HG02678 (cell line): ENCODE measurements around the gene CHN1.

Source experiments
- ATAC-seq: cut with Tn5 transposase; IDR thresholded peaks from one replicate; pipeline ENCODE4 v1.9.1; 2021; ENCODE audit warnings: mild to moderate bottlenecking, moderate library complexity; ENCODE audit not compliant: unreplicated experiment

Gene CHN1

GRCh38 chr2:175004980-175005732 is at the start of gene CHN1:
Gene CHN1, minus strand, starts transcription at chr2:175005381. Its CDS starts 469 bp downstream, at chr2:175004912.
- peak; percentile 82 for ATAC-seq

DNA sequence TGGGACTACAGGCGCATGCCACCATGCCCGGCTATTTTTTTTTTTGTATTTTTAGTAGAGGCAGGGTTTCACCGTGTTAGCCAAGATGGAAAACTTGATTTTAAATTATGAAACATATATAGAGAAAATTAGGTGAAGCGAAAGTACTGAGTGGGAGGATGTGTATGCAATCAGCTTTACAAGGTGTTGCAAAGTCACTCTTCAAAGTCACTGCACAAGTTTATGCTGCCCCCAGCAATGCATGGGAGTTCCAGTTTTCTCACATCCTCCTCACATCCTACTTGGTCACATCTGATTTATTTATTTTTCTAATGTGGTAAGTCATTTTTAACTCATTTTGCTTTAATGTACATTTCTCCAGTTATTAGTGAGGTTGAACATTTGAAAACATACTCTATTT is 49.2 kb upstream of the CHN1 start:
- ATAC-seq = no peak

- ATAC-seq = no peak
Measured at GRCh38 chr2:175049661-175050060, 44.5 kb upstream of the CHN1 start.

DNA sequence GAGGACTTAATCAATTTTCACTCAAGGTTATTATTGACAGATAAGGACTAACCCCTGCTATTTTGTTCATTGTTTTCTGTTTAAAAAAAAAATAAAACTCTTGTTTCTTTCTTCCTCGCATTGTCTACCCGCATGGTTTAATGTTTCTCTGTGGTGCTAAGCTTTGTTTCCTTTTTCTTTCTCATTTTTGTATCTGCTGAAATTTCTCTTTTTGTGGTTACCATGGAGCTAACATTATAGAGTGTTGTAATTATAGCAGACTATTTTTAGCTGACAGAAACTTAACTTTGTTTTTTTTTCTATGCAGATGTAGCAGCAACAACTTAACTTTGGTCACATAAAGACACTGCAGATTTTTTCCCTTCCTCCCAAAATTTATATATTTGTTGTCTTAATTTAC is 43.1 kb upstream of the CHN1 start:
- no peak for ATAC-seq

- ATAC-seq = no peak
Measured at GRCh38 chr2:175039490-175039889, 34.3 kb upstream of the CHN1 start.

- ATAC-seq = no peak
Measured at GRCh38 chr2:175039031-175039430, 33.9 kb upstream of the CHN1 start.

DNA sequence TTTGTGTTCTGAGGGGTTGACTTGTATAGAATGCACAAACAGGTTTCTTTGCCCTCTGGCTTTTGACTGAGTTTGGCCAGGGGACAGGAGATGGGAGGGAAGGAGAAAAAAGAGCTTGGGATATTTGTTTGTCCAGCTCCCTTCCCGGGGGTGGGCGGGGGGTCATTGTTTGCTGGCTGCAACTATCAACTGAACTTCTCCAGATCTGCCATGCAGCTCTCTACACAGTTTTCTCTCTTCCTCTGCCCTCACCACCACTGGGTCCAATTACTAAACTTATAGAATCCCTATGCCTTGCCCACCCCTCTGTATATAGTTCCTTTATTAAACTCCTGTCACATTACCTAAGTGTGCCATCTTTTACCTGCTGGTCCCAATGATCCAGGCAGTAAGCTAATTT is 32.8 kb upstream of the CHN1 start:
- ATAC-seq = no peak

GRCh38 chr2:175036582-175037018 is 31.4 kb upstream of the CHN1 start:
- no peak for ATAC-seq

- no peak for ATAC-seq
Measured at GRCh38 chr2:175035806-175036205, 30.6 kb upstream of the CHN1 start.

DNA sequence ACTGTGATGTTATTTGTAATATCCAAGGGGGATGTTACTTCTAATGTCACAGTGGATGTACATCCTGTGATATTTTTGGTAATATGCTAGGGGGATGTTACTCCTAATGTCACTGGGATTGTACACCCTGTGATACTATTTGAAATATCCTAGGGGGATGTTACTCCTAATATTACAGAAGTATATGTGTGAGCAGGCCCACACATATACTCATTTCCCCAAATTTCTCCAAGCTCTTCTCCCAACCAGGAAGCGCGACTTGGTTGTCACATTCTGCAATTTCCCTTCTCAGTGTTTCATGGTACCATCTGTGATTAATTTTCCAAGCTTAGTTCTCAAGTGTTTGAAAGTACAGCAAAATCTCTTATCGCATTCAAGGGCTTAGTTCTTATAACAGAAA is 29.5 kb upstream of the CHN1 start:
- ATAC-seq = no peak

- peak; percentile 72 for ATAC-seq
Measured at GRCh38 chr2:175030380-175031271, 25.4 kb upstream of the CHN1 start.

- ATAC-seq = no peak
Measured at GRCh38 chr2:175027755-175028154, 22.6 kb upstream of the CHN1 start.

DNA sequence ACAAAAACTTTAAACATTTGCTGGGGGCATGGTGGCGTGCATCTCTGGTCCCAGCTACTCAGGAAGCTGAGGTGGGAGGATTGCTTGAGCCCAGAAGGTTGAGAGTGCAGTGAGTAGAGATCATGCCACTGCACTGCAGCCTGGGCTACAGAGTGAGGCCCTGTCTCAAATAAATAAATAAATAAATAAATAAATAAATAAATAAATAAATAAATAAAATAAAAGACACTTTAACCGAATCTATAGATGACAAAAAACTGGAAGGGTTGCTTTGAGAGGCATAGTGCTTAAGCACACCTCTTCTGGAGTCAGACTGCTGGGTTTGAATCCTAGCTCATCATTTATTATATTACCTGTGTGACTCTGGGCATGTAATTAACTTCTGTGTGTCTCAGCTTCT is 21.2 kb upstream of the CHN1 start:
- no peak for ATAC-seq

GRCh38 chr2:175025946-175026345 is 20.8 kb upstream of the CHN1 start:
- no peak for ATAC-seq

DNA sequence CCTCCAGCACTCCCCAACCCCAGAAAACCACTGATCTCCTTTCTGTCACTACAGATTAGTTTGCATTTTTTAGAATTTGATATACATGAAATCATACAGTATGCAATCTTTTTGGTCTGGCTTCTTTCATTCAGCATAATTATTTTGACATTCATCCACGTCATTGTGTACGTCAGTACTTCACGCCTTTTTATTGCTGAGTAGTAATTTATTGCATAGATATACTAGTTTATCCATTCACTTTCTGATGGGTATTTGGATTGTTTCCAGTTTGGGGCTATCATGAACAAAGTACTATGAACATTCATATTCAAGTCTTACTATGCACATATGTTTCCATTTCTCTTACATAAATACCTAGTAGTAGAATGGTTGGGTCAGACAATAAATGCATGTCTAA is 20.1 kb upstream of the CHN1 start:
- ATAC-seq = no peak

- no peak for ATAC-seq
Measured at GRCh38 chr2:175022923-175023322, 17.7 kb upstream of the CHN1 start.

DNA sequence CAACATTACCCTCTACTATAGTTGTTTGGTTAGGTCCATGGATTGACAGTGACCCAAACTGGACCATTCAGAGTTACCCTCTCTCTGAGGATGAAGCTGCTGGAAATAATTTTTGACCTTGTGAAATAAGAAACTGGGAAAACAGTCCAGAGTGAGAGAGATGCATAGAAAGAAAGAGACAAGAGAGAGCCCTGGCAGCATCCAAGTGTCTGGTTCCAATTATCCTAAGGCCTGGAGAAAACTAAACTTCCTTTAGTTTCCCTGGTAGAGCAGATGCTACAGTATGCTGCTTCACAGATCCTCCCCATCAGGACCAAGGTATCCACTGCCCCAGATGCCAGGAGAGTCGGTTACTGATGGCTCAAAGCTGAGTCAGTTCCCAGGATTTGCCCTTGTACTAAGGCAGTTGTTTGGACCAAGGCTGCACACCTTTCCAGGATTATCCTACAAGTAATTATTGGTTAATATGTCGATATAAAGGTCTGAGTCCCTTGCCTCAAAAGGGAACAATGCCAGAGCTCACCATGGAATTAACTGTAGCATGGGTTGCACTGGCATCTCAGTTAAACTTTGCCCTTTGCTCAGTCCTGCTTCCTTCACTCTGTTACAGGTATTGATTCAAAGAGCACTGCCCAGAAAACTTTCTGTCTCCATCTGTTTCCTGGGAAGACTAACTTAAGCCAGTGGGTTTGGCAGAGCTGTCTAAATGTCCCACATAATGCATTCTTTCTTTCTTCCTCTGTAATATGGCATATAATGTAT is 14.6 kb upstream of the CHN1 start:
- ATAC-seq = no peak

GRCh38 chr2:175017618-175018414 is 12.6 kb upstream of the CHN1 start:
- no peak for ATAC-seq

- no peak for ATAC-seq
Measured at GRCh38 chr2:175015340-175015739, 10.2 kb upstream of the CHN1 start.

DNA sequence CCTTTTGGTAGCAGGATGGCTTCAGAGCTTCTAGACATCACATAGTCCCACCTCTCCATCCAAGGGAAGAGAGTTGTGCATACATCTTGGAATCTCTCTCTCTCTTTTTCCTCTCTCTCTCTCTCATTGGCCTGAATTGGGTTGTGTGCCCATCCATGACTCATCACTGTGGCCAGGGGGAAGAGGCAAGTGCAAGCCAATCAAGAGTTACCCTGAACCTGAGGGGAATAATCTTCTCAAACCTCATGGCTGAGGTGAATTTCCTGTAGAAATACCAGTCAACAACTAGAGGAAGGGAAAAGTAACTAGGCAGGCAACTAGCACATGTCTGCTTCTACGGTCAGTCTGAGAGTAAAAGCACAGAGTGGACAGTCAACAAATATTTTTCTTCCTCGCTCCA is 7.3 kb upstream of the CHN1 start:
- ATAC-seq = no peak

GRCh38 chr2:175011505-175011904 is 6.3 kb upstream of the CHN1 start:
- no peak for ATAC-seq
